Thymus (tissue), 11 donors: Measurements from ENCODE around the gene NPTX1. TPM values are rescaled to one million over a fixed set of nuclear protein-coding genes. Genes with fewer than 3 reads are reported as not detected.
"Not testable (repeated sequence)": the region's sequence is repeated elsewhere in the genome, so short reads cannot be mapped to it uniquely, and the experiment has no call there.

Experiments used
- DNase-seq, 9 donors: peaks; one replicate each; pipeline ENCODE4 v3.0.0-alpha.2; 2013; ENCODE audit warnings: low spot score in 9 of 9, low read depth in 6 of 9, missing footprints in 1 of 9
- H3K27ac ChIP-seq, 2 donors: one replicate each; pipeline ENCODE4 v1.5.1; 2013; ENCODE audit warnings: control low read depth in 1 of 2, low read depth in 1 of 2, low read length in 1 of 2, mild to moderate bottlenecking in 1 of 2, moderate library complexity in 1 of 2
- H3K27me3 ChIP-seq, 2 donors: one replicate each; pipeline ENCODE4 v1.5.1; 2013; ENCODE audit warnings: low read length in 1 of 2; ENCODE audit not compliant: control insufficient read depth in 2 of 2, insufficient read depth in 1 of 2
- H3K36me3 ChIP-seq, 2 donors: one replicate each; pipeline ENCODE4 v1.5.1; 2013; ENCODE audit warnings: low read length in 1 of 2, mild to moderate bottlenecking in 1 of 2, moderate library complexity in 1 of 2; ENCODE audit not compliant: control insufficient read depth in 2 of 2, insufficient read depth in 2 of 2
- H3K4me1 ChIP-seq, 2 donors: one replicate each; pipeline ENCODE4 v1.5.1; 2013; ENCODE audit warnings: low read length in 2 of 2; ENCODE audit not compliant: control insufficient read depth in 2 of 2, insufficient read depth in 2 of 2
- H3K4me3 ChIP-seq, 2 donors: one replicate each; pipeline ENCODE4 v1.5.1; 2013; ENCODE audit warnings: low read length in 2 of 2, control low read depth in 1 of 2, mild to moderate bottlenecking in 1 of 2
- H3K9me3 ChIP-seq, 2 donors: one replicate each; pipeline ENCODE4 v1.5.1; 2013; ENCODE audit warnings: low read length in 1 of 2, mild to moderate bottlenecking in 1 of 2; ENCODE audit not compliant: control insufficient read depth in 2 of 2, insufficient read depth in 1 of 2
- WGBS: extraction: QIAGEN DNeasy Blood & Tissue Kit; methylation state at CpG from one replicate; pipeline ENCODE4 v1.1.7; 2013; 5-methylcytosine and 5-hydroxymethylcytosine counted together
- polyA plus RNA-seq: library from polyadenylated mRNA; stranded (reverse); fragments of 200-250 nt; gene quantifications from one replicate; pipeline ENCODE4 v1.2.3, GENCODE V29; 2013
- total RNA-seq: library from RNA; stranded (reverse); fragments of 120-200 nt; gene quantifications from one replicate; pipeline ENCODE4 v1.2.4, GENCODE V29; 2013
- donor health status: healthy.

Gene NPTX1
- total and polyA plus RNA-seq, 2 donors = 1.0 to 8.3 TPM

DNA sequence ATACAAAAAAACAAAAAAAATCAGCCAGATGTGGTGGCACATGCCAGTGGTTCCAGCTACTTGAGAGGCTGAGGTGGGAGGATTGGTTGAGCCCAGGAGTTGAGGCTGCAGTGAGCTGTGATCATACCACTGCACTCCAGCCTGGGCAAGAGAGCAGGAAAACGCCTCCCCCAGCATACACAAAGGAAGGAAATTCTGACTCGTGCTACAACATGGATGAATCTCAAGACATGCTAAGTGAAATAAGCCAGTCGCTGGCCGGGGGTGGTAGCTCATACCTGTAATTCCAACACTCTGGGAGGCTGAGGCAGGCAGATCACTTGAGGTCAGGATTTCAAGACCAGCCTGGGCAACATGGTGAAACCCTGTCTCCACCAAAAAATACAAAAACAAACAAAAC lies 30.8 kb upstream of the NPTX1 start:
- not testable (repeated sequence) for H3K4me3 ChIP-seq, H3K27ac ChIP-seq, H3K36me3 ChIP-seq, H3K9me3 ChIP-seq, DNase-seq, H3K4me1 ChIP-seq
- WGBS = 40% methylated on average over 4 of the region's 4 CpGs
- peaks cover 0 to 43% of the 10 kb centered on the region in 2 donors for H3K27me3 ChIP-seq

DNA sequence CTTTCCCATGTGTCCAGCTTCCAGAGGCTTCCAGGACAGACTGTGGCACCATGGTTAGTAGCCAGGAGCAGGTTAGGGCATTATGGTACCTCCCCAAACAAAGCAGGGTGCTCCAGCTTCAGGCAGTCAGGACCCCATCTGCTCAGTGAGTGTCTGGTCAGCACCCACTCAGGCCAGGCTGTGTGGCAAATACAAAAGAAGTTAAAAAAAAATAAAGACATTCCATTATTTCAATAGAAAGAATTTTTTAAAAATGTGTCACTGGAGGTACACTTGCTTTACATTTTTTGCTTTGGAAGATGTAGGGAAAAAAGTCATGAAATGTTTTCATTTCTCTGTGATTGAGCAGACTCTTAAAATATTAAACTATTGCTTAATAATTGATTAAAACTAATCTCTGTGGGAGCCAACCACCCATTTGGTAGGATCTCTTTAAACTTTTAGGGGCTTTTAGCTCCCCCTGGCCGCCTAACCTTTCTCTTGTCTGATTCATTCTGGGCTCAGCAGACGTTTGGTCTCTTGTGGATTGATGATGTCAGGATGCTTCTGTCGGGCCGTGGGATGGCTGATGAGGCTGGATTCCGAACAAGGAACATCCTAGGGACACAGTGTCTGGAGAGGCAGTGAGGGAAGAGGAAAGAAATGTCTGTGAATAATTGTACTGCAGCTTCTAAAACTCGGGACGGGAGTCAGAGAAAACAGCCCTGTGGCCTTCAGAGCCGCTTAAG lies 28.4 kb upstream of the NPTX1 start:
- peaks cover 0 to 11% of the 10 kb centered on the region in 2 donors for H3K4me1 ChIP-seq
- no peaks in the 10 kb centered on the region for H3K36me3 ChIP-seq
- 50% methylated on average over 8 of the region's 8 CpGs for WGBS
- H3K9me3 ChIP-seq = no peaks in the 10 kb centered on the region
- H3K4me3 ChIP-seq = no peak overlapping the region
- peaks cover 0 to 42% of the 10 kb centered on the region in 2 donors for H3K27me3 ChIP-seq
- no peak for DNase-seq
- H3K27ac ChIP-seq = no peak overlapping the region

DNA sequence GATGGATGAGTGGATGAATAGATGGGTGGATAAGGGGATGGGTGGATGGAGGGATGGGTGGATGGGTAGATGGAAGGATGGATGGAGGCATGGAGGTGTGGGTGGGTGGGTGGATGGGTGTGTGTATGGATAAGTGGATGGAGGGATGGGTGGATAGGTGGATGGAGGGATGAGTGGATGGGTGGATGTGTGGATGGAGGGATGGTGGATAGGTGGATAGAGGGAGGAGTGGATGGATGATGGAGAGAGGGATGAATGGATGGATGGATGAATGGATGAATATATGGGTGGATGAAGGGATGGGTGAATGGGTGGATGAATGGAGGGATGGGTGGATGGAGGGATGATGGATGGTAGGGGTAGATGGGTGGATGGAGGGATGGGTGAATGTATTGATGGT lies 27.5 kb upstream of the NPTX1 start:
- Histone ChIP-seq H3K27ac (no peak overlapping the region), H3K36me3 (no peaks in the 10 kb centered on the region), H3K4me1 (peaks cover 0 to 11% of the 10 kb centered on the region in 2 donors), H3K27me3 (peaks cover 3 to 47% of the 10 kb centered on the region in 2 donors), H3K9me3 (no peaks in the 10 kb centered on the region), H3K4me3 (no peak overlapping the region)
- no peak for DNase-seq

DNA sequence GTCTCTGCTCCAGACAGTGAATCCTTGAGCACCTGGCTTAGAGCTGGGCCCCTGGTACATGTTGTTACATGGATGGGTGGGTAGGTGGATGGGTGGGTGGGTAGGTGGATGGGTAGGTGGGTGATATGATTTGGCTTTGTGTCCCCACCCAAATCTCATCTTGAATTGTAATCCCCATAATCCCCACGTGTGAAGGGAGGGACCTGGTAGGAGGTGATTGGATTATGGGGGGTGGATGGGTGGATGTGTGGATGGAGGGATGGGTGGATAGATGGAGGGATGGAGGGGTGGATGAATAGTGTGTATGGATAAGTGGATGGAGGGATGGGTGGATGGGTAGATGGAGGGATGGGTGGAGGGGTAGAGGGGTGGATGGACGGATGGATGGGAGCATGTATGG lies 26.6 kb upstream of the NPTX1 start:
- Histone ChIP-seq H3K27me3 (peaks cover 3 to 55% of the 10 kb centered on the region in 2 donors), H3K4me3 (no peak overlapping the region), H3K36me3 (no peaks in the 10 kb centered on the region), H3K27ac (peak overlapping the region in 1 of 2 donors; percentile 12), H3K9me3 (no peaks in the 10 kb centered on the region), H3K4me1 (peaks cover 0 to 15% of the 10 kb centered on the region in 2 donors)
- no peak for DNase-seq
- 88% methylated on average over 2 of the region's 2 CpGs for WGBS

DNA sequence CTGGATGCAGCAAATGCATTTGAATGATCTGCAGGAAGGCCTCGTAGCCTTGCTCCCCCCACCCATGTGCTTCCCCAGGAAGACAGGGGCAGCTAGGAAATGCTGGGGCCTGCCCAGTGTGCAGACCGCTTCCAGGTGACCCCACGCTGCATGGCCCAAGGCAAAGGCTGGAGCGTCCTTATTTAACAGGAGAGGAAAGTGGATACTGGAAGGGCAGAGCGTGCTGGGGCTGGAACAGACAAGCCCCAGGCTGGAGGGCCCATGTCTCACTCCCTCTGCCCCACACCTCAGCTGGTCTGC lies 26.1 kb upstream of the NPTX1 start:
- H3K27me3 ChIP-seq = peaks cover 3 to 60% of the 10 kb centered on the region in 2 donors
- WGBS = 82% methylated on average over 5 of the region's 5 CpGs
- no peaks in the 10 kb centered on the region for H3K9me3 ChIP-seq
- H3K27ac ChIP-seq = no peak overlapping the region
- H3K4me1 ChIP-seq = peaks cover 0 to 15% of the 10 kb centered on the region in 2 donors
- DNase-seq = no peak
- no peaks in the 10 kb centered on the region for H3K36me3 ChIP-seq
- H3K4me3 ChIP-seq = no peak overlapping the region

DNA sequence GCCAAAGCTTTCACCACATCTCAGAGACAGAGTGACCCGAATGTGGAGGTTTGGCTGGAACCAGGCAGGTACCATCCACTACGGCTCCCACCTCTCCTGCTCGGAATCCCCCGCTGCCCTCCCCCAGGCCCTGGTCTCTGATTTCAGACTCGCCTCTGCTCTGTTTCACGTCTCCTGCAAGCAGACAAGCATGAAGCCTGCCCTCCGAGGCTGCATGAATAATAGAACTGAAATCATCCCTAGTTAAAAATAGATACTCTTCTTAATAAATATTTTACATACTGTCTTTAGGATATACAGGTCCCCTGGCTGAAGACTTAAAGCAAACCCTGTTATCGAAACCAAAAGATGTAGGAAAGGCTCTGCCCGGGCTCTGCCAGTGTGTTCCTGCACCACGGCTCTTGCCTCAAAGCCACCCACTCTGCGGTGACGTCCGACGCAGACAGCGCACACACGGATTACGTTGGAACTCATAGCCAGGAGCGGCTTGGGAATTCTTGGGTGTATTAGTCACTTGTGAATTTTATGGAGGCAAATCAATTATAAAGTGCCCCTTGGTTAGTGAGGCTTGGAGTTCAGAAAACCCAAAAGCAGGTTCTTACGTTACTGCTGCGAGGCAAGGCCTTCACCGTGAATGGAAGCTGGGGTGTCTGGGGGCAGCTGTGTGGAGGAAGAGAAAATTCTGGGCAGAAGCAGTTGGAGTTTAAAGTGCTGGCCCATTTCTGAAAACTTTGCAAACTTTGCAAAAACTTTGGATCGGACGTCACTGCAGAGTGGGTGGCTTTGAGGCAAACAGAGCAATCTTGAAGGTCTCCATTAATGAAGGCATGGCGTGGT lies 25.6 kb upstream of the NPTX1 start:
- no peak for DNase-seq
- WGBS = 86% methylated on average over 24 of the region's 24 CpGs
- Histone ChIP-seq H3K36me3 (no peaks in the 10 kb centered on the region), H3K4me3 (no peak overlapping the region), H3K27ac (peak overlapping the region in 1 of 2 donors; percentile 4), H3K9me3 (no peaks in the 10 kb centered on the region), H3K4me1 (peaks cover 0 to 15% of the 10 kb centered on the region in 2 donors), H3K27me3 (peaks cover 3 to 62% of the 10 kb centered on the region in 2 donors)

DNA sequence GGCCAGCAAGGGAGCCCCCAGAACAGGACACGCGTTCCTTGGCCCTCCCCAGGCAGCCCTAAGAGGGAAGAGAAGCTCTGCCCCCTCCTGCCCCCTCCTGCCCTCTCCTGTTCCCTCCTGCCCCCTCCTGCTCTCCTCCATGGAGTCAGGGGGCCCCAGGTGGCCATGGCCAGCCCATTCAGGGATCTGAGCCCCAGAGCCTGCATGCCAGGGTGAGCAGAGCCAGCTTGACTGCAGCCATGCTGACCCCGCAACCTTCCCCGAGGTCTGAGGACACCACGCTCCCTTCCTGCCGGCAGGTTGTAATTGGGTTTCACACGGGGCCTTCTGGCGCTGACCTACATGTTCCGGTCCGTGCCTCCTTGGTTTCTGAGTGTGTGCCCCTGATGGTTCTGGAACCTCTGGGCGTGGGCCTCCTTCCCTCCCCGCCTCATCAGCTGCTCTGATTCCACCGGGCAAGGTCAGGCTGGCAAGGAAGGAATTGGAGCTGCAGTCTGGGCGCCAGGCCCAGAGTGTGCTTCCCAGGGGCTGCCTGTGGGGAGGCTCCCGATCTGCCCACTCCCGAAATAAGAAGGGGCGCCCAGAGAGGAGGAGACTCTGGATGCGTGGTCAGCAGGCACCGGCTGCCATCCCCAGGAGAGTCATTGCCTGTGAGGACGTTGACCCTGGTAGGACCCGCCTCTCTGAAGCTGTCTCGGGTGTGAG lies 23.7 kb upstream of the NPTX1 start:
- Histone ChIP-seq H3K4me3 (no peak overlapping the region), H3K9me3 (no peaks in the 10 kb centered on the region), H3K4me1 (peaks cover 0 to 15% of the 10 kb centered on the region in 2 donors), H3K36me3 (no peaks in the 10 kb centered on the region), H3K27me3 (peaks cover 3 to 66% of the 10 kb centered on the region in 2 donors), H3K27ac (peak overlapping the region; percentile 7 to 19)
- DNase-seq = no peak
- 90% methylated on average over 22 of the region's 22 CpGs for WGBS

DNA sequence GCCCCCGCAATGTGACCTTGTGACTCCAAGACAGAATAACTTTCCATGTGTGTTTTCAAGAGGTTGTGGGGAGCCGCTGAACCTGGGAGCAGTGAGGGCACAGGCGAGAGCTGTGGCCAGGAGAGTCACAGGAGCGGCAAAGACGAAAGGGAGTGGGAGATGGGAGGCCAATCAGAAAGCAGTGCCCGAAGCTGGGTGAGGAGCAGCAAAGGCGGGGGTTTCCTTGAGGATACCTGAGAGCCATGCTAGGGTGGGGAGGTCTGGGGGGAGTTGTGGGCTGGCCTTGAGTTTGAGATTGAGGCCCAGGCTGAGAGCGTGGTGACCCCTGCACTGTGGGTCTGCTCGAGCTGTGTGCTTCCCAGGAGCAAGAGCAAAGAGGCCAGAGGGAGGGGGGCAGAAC lies 23.2 kb upstream of the NPTX1 start:
- Histone ChIP-seq H3K36me3 (no peaks in the 10 kb centered on the region), H3K27me3 (peaks cover 3 to 62% of the 10 kb centered on the region in 2 donors), H3K4me1 (peaks cover 0 to 15% of the 10 kb centered on the region in 2 donors), H3K4me3 (no peak overlapping the region), H3K27ac (peak overlapping the region in 1 of 2 donors; percentile 19), H3K9me3 (no peaks in the 10 kb centered on the region)
- no peak for DNase-seq
- 80% methylated on average over 9 of the region's 9 CpGs for whole genome bisulfite sequencing

DNA sequence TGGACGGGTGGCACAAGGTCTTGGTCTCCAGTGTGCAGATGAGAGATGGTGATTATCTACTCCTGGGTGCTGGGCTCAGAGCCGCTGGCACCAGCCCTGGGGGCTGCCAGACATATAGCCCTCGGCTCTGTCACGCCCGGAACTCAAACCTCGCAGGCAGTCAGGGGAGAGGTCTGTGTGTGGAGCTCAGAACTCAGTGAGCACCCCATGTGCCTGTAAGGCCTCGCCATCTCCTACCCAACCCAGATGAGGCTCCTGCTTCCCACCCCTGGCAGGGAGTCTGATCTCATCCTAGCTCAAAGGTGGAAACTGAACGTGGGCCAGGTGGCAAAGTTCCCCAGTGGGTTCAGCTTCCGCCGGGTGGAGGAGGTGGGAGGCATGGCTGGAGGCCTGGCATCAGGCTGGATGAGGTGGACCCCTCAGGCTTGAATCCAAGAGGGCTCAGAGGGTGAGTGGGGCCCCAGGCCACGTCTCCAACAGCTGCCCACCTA lies 22.6 kb upstream of the NPTX1 start:
- WGBS = 90% methylated on average over 11 of the region's 11 CpGs
- Histone ChIP-seq H3K4me1 (peaks cover 0 to 15% of the 10 kb centered on the region in 2 donors), H3K27ac (no peak overlapping the region), H3K9me3 (no peaks in the 10 kb centered on the region), H3K4me3 (no peak overlapping the region), H3K27me3 (peaks cover 3 to 63% of the 10 kb centered on the region in 2 donors), H3K36me3 (no peaks in the 10 kb centered on the region)
- DNase-seq = no peak
